Measurements from ENCODE around the gene UNG.

Gene UNG

GRCh38 chr12:109110988-109111495, 13.6 kb downstream of the UNG start:
- Histone ChIP-seq H3K4me2 (ENCODE audit: low read length) (no peak overlapping the region), H3K27me3 (ENCODE audit: low read depth, low read length) (no peaks in the 10 kb centered on the region), H3K27ac (ENCODE audit: low read length) (no peak overlapping the region), H3K79me2 (ENCODE audit: low read length) (no peaks in the 10 kb centered on the region), H3K4me3 (ENCODE audit: low read length) (no peak overlapping the region), H4K20me1 (ENCODE audit: insufficient read depth, low read length) (no peaks in the 10 kb centered on the region), H3K9me3 (ENCODE audit: insufficient read depth, low read length) (no peaks in the 10 kb centered on the region), H3K36me3 (replicated peaks; ENCODE audit: low read depth, low read length) (peaks cover 16% of the 10 kb centered on the region), H3K4me1 (ENCODE audit: low read length) (no peaks in the 10 kb centered on the region), H3K9ac (ENCODE audit: low read length) (no peak overlapping the region), H2AFZ (ENCODE audit: low read depth, low read length) (no peak overlapping the region)
- TF ChIP-seq CTCF (IDR thresholded peaks at IDR 0.05; ENCODE audit: low read depth, low read length) (no peak), EZH2phosphoT487 (IDR thresholded peaks at IDR 0.05; ENCODE audit: low read depth) (no peak)

GRCh38 chr12:109112720-109113465, 15.5 kb downstream of the UNG start:
- no peaks in the 10 kb centered on the region for H3K4me1 ChIP-seq (ENCODE audit: low read length)
- no peaks in the 10 kb centered on the region for H3K27me3 ChIP-seq (ENCODE audit: low read depth, low read length)
- H3K9me3 ChIP-seq (ENCODE audit: insufficient read depth, low read length) = no peaks in the 10 kb centered on the region
- no peak overlapping the region for H3K27ac ChIP-seq (ENCODE audit: low read length)
- H3K4me2 ChIP-seq (ENCODE audit: low read length) = no peak overlapping the region
- H4K20me1 ChIP-seq (ENCODE audit: insufficient read depth, low read length) = no peaks in the 10 kb centered on the region
- TF ChIP-seq EZH2phosphoT487 (IDR thresholded peaks at IDR 0.05; ENCODE audit: low read depth) (no peak), CTCF (IDR thresholded peaks at IDR 0.05; ENCODE audit: low read depth, low read length) (no peak)
- peaks cover 8% of the 10 kb centered on the region for H3K36me3 ChIP-seq (replicated peaks; ENCODE audit: low read depth, low read length)
- H2AFZ ChIP-seq (ENCODE audit: low read depth, low read length) = no peak overlapping the region
- no peak overlapping the region for H3K9ac ChIP-seq (ENCODE audit: low read length)
- no peaks in the 10 kb centered on the region for H3K79me2 ChIP-seq (ENCODE audit: low read length)
- H3K4me3 ChIP-seq (ENCODE audit: low read length) = no peak overlapping the region

GRCh38 chr12:109113661-109114321, 16.4 kb downstream of the UNG start:
- Histone ChIP-seq H3K4me3 (ENCODE audit: low read length) (no peak overlapping the region), H3K36me3 (replicated peaks; ENCODE audit: low read depth, low read length) (peaks cover 4% of the 10 kb centered on the region), H3K79me2 (ENCODE audit: low read length) (no peaks in the 10 kb centered on the region), H3K27ac (ENCODE audit: low read length) (no peak overlapping the region), H3K4me1 (ENCODE audit: low read length) (no peaks in the 10 kb centered on the region), H3K27me3 (ENCODE audit: low read depth, low read length) (no peaks in the 10 kb centered on the region), H2AFZ (ENCODE audit: low read depth, low read length) (no peak overlapping the region), H4K20me1 (ENCODE audit: insufficient read depth, low read length) (no peaks in the 10 kb centered on the region), H3K9ac (ENCODE audit: low read length) (no peak overlapping the region), H3K9me3 (ENCODE audit: insufficient read depth, low read length) (no peaks in the 10 kb centered on the region), H3K4me2 (ENCODE audit: low read length) (no peak overlapping the region)
- no peak for TF ChIP-seq EZH2phosphoT487 (IDR thresholded peaks at IDR 0.05; ENCODE audit: low read depth)

GRCh38 chr12:109114644-109115043, 17.2 kb downstream of the UNG start:
- no peak for TF ChIP-seq CTCF (IDR thresholded peaks at IDR 0.05; ENCODE audit: low read depth, low read length)
- TF ChIP-seq EZH2phosphoT487 (IDR thresholded peaks at IDR 0.05; ENCODE audit: low read depth) = no peak
- Histone ChIP-seq H3K36me3 (replicated peaks; ENCODE audit: low read depth, low read length) (no peaks in the 10 kb centered on the region), H3K4me2 (ENCODE audit: low read length) (no peak overlapping the region)

More at GRCh38 chr12:109114644-109115043, 17.2 kb downstream of the UNG start:
- no peak overlapping the region for H2AFZ ChIP-seq (ENCODE audit: low read depth, low read length)
- H4K20me1 ChIP-seq (ENCODE audit: insufficient read depth, low read length) = no peaks in the 10 kb centered on the region
- H3K27ac ChIP-seq (ENCODE audit: low read length) = no peak overlapping the region
- no peak overlapping the region for H3K4me3 ChIP-seq (ENCODE audit: low read length)
- no peak overlapping the region for H3K9ac ChIP-seq (ENCODE audit: low read length)
- no peaks in the 10 kb centered on the region for H3K4me1 ChIP-seq (ENCODE audit: low read length)
- H3K27me3 ChIP-seq (ENCODE audit: low read depth, low read length) = no peaks in the 10 kb centered on the region
- no peaks in the 10 kb centered on the region for H3K79me2 ChIP-seq (ENCODE audit: low read length)
- no peaks in the 10 kb centered on the region for H3K9me3 ChIP-seq (ENCODE audit: insufficient read depth, low read length)

Data from OCI-LY3 (cell line).